HFF-Myc (cell line): ENCODE data around the gene MED15.

ENCODE experiments used
- DNase-seq: peaks from one replicate; pipeline ENCODE4 v3.0.0-alpha.2; 2011; ENCODE audit warnings: low read depth; ENCODE audit errors: extremely low read depth
- H3K4me3 ChIP-seq: replicated peaks from 2 replicates; pipeline ENCODE4 v1.5.1; 2011; ENCODE audit warnings: low read depth, mild to moderate bottlenecking, control low read depth, low read length
- TF ChIP-seq, protein P1 (sequence below): IDR thresholded peaks from 2 replicates; pipeline ENCODE4 v1.5.1; 2012; ENCODE audit warnings: mild to moderate bottlenecking, low read depth, low read length, control low read depth; ENCODE audit errors: missing control alignments

MED15 gene

DNA sequence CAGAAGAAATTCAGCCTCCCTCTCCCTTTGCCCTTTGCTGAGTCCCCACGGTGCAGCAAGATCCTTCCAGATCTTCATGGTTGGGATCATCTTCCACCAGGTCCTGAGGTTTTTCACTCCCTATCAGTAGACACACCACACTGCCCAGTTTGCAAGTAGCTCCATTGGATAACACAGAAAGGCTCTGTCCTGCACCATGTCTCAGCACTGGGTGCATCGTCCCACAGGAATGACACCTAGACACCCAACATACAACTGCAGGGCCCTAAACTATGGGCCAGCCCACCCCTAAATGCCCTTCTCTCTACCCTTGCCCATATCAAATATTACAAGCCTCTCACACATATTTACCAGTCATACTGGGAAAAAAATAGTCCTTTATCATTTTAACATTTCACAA, 21.2 kb upstream of the MED15 start:
- TF ChIP-seq, protein P1, sequence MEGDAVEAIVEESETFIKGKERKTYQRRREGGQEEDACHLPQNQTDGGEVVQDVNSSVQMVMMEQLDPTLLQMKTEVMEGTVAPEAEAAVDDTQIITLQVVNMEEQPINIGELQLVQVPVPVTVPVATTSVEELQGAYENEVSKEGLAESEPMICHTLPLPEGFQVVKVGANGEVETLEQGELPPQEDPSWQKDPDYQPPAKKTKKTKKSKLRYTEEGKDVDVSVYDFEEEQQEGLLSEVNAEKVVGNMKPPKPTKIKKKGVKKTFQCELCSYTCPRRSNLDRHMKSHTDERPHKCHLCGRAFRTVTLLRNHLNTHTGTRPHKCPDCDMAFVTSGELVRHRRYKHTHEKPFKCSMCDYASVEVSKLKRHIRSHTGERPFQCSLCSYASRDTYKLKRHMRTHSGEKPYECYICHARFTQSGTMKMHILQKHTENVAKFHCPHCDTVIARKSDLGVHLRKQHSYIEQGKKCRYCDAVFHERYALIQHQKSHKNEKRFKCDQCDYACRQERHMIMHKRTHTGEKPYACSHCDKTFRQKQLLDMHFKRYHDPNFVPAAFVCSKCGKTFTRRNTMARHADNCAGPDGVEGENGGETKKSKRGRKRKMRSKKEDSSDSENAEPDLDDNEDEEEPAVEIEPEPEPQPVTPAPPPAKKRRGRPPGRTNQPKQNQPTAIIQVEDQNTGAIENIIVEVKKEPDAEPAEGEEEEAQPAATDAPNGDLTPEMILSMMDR = no peak
- no peak for DNase-seq
- no peak overlapping the region for H3K4me3 ChIP-seq

DNA sequence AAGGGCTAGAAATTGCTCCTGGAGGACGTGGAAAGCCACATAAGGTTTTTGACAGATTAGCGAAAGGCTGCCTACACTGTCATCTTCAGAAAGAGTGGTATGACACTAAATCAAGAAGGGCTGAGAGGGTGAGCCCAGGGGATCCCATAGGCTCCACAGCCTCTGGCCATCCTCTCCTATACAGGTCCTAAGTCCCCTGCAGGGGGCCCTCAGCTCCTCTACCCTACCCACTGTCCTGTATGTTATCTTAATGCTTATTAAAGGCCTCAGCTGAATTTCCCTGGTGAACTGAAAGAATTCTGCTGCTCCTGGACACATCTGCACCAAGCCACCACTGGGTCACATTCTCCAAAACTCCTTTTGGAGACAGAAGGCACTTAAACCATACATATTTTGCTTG, 19.7 kb upstream of the MED15 start:
- TF ChIP-seq, protein P1 = no peak
- no peak overlapping the region for H3K4me3 ChIP-seq
- no peak for DNase-seq

DNA sequence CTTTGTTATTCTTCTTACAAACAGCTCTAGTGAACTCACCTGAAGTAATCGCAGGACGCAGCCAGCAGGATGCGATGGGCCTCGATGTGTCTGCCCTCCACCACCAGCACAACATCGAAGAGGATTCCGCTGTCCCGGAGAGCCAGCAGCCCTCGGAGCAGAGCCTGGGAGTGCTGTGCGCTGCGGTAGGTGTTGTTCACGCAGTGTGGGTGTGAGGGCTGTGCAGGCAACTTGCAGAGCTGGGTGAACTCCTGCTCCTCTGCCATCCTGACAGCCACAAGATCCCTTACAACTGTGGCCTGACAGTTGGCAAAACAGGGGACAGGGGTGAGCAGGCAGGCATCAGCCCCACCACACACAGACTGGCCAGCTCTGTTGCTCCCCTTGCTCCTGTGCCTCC, 18.5 kb upstream of the MED15 start:
- TF ChIP-seq, protein P1 = no peak
- H3K4me3 ChIP-seq = no peak overlapping the region
- no peak for DNase-seq

DNA sequence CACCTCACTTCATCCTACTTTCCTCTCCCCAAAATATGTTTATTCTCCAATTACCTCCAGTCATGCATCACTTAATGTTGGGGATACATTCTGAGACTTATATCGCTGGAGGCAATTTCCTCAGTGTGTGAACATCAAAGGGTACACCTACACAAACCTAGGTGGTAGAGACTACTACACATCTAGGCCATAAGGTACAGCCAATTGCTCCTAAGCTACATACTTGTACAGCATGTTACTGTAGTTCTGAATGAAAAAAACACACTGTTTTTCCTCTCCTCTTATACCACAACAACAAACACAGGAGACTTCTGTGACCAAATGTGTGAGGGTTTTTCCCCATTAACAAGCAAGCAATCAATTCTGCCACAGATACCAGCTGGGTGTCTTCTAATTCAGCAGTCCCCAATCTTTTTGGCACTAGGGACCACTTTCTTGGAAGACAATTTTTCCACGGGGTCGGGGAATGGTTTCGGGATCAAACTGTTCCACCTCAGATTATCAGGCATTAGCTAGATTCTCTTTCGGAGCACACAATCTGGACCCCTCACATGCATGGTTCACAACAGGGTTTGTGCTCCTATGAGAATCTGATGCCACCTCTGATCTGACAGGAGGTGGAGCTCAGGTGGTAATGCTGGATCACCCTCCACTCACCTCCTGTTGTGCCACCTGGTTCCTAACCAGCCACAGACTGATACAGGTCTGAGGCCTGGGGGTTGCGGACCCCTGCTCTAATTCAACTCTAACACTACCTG, 17.0 kb upstream of the MED15 start:
- TF ChIP-seq, protein P1 = no peak
- H3K4me3 ChIP-seq = no peak overlapping the region
- DNase-seq = no peak

DNA sequence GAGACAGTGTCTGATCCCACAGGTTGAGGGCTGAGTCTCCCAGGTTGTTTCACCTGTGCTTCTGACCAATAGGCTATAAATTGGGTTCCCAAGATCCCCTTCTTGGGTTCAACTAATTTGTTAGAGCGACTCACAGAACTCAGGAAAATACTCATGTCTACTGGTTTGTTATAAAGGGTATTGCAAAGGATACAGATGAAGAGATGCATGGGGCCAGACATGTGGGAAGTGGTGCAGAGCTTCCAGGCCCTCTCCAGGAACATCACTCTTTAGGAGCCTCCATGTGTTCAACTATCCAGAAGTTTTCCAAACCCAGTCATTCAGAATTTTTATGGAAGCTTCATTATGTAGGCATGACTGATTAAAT, 16.5 kb upstream of the MED15 start:
- no peak for DNase-seq
- H3K4me3 ChIP-seq = no peak overlapping the region
- TF ChIP-seq, protein P1 = no peak

DNA sequence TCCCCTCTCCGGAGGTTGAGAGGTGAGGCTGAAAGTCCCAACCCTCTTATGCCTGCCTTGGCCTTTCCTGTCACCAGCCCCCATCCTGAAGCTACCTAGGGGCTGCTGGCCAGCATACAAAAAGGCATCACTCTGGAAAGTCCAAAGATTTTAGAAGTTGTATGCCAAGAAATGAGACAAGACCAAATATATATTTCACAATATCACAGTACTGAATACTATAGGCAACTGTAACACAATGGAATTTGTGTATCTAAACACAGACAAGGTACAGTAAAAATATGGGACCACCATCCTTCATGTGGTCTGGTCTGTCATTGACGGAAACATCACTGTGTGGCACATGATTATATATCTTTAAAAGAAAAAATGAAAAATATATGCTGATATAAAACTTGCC, 16.1 kb upstream of the MED15 start:
- no peak overlapping the region for H3K4me3 ChIP-seq

More for the DNA sequence above, 16.1 kb upstream of the MED15 start:
- no peak for DNase-seq
- TF ChIP-seq, protein P1 = no peak
